Neural cell (in vitro differentiated cells): ENCODE measurements around the gene CAPN13. TPM values are rescaled to one million over a fixed set of nuclear protein-coding genes. Genes with fewer than 3 reads are reported as not detected.
"Not testable (repeated sequence)": the region's sequence is repeated elsewhere in the genome, so short reads cannot be mapped to it uniquely, and the experiment has no call there.

ENCODE experiments used
- H2AFZ ChIP-seq: fragments of 200-600, 300-800 bp; sonication (generic), shearing (Covaris generic); 2 replicates; pipeline ENCODE4 v1.6.0; 2014; ENCODE audit warnings: low read depth, mild to moderate bottlenecking, antibody characterized with exemption, low read length, moderate library complexity
- H3F3A ChIP-seq: fragments of 200-600 bp; shearing (Covaris generic); 2 replicates; pipeline ENCODE4 v1.6.1; 2016; ENCODE audit warnings: mild to moderate bottlenecking, moderate library complexity, mixed read lengths, antibody characterized with exemption, low read length; ENCODE audit not compliant: insufficient read depth, poor library complexity, severe bottlenecking
- H3K27ac ChIP-seq: fragments of 200-600, 300-800 bp; sonication (generic), shearing (Covaris generic); 2 replicates; pipeline ENCODE4 v1.5.1; 2014; ENCODE audit warnings: mild to moderate bottlenecking, low read length, moderate library complexity
- H3K27me3 ChIP-seq: fragments of 300-800, 200-600 bp; sonication (generic), shearing (Covaris generic); 2 replicates; pipeline ENCODE4 v1.6.0; 2014; ENCODE audit warnings: mild to moderate bottlenecking, low read depth, low read length, moderate library complexity; ENCODE audit not compliant: insufficient read depth
- H3K36me3 ChIP-seq: fragments of 300-800, 200-600 bp; sonication (generic), shearing (Covaris generic); 2 replicates; pipeline ENCODE4 v1.5.1; 2014; ENCODE audit warnings: mild to moderate bottlenecking, antibody characterized with exemption, low read length, moderate library complexity; ENCODE audit not compliant: insufficient read depth
- H3K4me2 ChIP-seq: fragments of 300-800, 200-600 bp; sonication (generic), shearing (Covaris generic); 2 replicates; pipeline ENCODE4 v1.6.0; 2014; ENCODE audit warnings: mild to moderate bottlenecking, low read length
- H3K4me3 ChIP-seq: fragments of 300-800, 200-600 bp; sonication (generic), shearing (Covaris generic); 2 replicates; pipeline ENCODE4 v1.5.1; 2014; ENCODE audit warnings: mild to moderate bottlenecking, low read length, moderate library complexity
- H3K79me2 ChIP-seq: fragments of 200-600 bp; shearing (Covaris generic); replicated peaks from 2 replicates; pipeline ENCODE4 v1.6.0; 2014; ENCODE audit warnings: mild to moderate bottlenecking, low read length, moderate library complexity; ENCODE audit not compliant: insufficient read depth
- H3K9ac ChIP-seq: fragments of 300-800, 200-600 bp; sonication (generic), shearing (Covaris generic); 2 replicates; pipeline ENCODE4 v1.6.1; 2016; ENCODE audit warnings: mild to moderate bottlenecking, low read length, mixed read lengths
- H3K9me2 ChIP-seq: fragments of 200-600 bp; shearing (Covaris generic); 2 replicates; pipeline ENCODE4 v1.6.1; 2016; ENCODE audit warnings: mild to moderate bottlenecking, low read length, mixed read lengths; ENCODE audit not compliant: insufficient read depth
- H3K9me3 ChIP-seq: fragments of 200-600, 300-800 bp; sonication (generic), shearing (Covaris generic); 2 replicates; pipeline ENCODE4 v1.6.1; 2016; ENCODE audit warnings: mild to moderate bottlenecking, mixed run types, low read length, moderate library complexity, mixed read lengths
- H4K20me1 ChIP-seq: fragments of 200-600 bp; shearing (Covaris generic); 2 replicates; pipeline ENCODE4 v1.6.1; 2016; ENCODE audit warnings: mild to moderate bottlenecking, mixed run types; ENCODE audit not compliant: insufficient read depth
- EP300 ChIP-seq: fragments of 450-650 bp; conservative IDR thresholded peaks from 2 replicates; pipeline ENCODE4 v1.6.1; 2014; ENCODE audit warnings: antibody characterized with exemption, mild to moderate bottlenecking, moderate library complexity; ENCODE audit not compliant: poor library complexity, severe bottlenecking
- EZH2 ChIP-seq: fragments of 200-600, 300-800 bp; shearing (Covaris generic), sonication (generic); IDR thresholded peaks from 2 replicates; pipeline ENCODE4 v1.6.1; 2014; ENCODE audit warnings: antibody characterized with exemption, low read length, borderline replicate concordance, mild to moderate bottlenecking; ENCODE audit not compliant: insufficient read depth, poor library complexity, severe bottlenecking
- MXI1 ChIP-seq: fragments of 450-650 bp; conservative IDR thresholded peaks from 2 replicates; pipeline ENCODE4 v1.6.1; 2014; ENCODE audit warnings: antibody characterized with exemption, mild to moderate bottlenecking; ENCODE audit not compliant: poor library complexity, severe bottlenecking
- POLR2AphosphoS5 ChIP-seq: IDR thresholded peaks from 2 replicates; pipeline ENCODE4 v1.6.1; 2012
- RAD21 ChIP-seq: fragments of 450-650 bp; conservative IDR thresholded peaks from 2 replicates; pipeline ENCODE4 v1.6.1; 2014; ENCODE audit warnings: antibody characterized with exemption, mild to moderate bottlenecking, moderate library complexity
- SMC3 ChIP-seq: fragments of 450-650 bp; conservative IDR thresholded peaks from 2 replicates; pipeline ENCODE4 v1.6.1; 2014; ENCODE audit warnings: antibody characterized with exemption, mild to moderate bottlenecking, moderate library complexity; ENCODE audit not compliant: poor library complexity
- TAF1 ChIP-seq: IDR thresholded peaks from 2 replicates; pipeline ENCODE4 v1.6.1; 2012; ENCODE audit warnings: low read depth
- polyA plus RNA-seq: library from polyadenylated mRNA; depleted of rRNA; stranded (reverse); fragments of >200 nt; gene quantifications from 2 replicates; pipeline ENCODE4 v1.2.3, GENCODE V29; 2014
- TF ChIP-seq, protein P1 (sequence below): fragments of 450-650 bp; IDR thresholded peaks from 2 replicates; pipeline ENCODE4 v1.5.1; 2014; ENCODE audit warnings: antibody characterized with exemption, mild to moderate bottlenecking, moderate library complexity; ENCODE audit not compliant: poor library complexity, severe bottlenecking
- TF ChIP-seq, protein P2 (sequence below): IDR thresholded peaks from 2 replicates; pipeline ENCODE4 v1.6.1; 2012; ENCODE audit warnings: borderline replicate concordance

The CAPN13 gene
- polyA plus RNA-seq, 1 donor from 2014 or later = not detected

DNA sequence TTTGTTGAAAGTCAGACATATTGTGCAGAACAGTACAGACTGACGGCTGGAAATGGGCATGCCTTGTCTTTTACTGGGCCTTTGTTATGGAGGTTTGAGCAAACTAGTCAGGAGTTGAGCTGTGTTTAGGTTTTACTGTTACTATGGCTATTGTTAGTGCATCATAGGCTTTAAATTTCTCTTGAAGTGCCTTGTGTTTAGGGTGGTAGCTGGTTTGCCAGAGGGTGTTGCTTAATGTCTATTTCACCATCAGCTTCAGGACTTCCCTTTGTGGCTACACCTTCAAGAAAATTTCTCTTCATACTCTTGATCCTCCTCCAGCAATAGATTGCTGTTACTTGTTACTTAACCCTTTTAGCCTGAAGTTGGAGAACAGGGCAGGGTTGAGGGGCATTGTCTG lies 104.6 kb downstream of the CAPN13 start:
- no peaks in the 10 kb centered on the region for H3K27me3 ChIP-seq
- no peak overlapping the region for H3K4me2 ChIP-seq
- no peaks in the 10 kb centered on the region for H3K9me3 ChIP-seq
- TF ChIP-seq, protein P1, sequence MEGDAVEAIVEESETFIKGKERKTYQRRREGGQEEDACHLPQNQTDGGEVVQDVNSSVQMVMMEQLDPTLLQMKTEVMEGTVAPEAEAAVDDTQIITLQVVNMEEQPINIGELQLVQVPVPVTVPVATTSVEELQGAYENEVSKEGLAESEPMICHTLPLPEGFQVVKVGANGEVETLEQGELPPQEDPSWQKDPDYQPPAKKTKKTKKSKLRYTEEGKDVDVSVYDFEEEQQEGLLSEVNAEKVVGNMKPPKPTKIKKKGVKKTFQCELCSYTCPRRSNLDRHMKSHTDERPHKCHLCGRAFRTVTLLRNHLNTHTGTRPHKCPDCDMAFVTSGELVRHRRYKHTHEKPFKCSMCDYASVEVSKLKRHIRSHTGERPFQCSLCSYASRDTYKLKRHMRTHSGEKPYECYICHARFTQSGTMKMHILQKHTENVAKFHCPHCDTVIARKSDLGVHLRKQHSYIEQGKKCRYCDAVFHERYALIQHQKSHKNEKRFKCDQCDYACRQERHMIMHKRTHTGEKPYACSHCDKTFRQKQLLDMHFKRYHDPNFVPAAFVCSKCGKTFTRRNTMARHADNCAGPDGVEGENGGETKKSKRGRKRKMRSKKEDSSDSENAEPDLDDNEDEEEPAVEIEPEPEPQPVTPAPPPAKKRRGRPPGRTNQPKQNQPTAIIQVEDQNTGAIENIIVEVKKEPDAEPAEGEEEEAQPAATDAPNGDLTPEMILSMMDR = no peak
- TF ChIP-seq, protein P2, sequence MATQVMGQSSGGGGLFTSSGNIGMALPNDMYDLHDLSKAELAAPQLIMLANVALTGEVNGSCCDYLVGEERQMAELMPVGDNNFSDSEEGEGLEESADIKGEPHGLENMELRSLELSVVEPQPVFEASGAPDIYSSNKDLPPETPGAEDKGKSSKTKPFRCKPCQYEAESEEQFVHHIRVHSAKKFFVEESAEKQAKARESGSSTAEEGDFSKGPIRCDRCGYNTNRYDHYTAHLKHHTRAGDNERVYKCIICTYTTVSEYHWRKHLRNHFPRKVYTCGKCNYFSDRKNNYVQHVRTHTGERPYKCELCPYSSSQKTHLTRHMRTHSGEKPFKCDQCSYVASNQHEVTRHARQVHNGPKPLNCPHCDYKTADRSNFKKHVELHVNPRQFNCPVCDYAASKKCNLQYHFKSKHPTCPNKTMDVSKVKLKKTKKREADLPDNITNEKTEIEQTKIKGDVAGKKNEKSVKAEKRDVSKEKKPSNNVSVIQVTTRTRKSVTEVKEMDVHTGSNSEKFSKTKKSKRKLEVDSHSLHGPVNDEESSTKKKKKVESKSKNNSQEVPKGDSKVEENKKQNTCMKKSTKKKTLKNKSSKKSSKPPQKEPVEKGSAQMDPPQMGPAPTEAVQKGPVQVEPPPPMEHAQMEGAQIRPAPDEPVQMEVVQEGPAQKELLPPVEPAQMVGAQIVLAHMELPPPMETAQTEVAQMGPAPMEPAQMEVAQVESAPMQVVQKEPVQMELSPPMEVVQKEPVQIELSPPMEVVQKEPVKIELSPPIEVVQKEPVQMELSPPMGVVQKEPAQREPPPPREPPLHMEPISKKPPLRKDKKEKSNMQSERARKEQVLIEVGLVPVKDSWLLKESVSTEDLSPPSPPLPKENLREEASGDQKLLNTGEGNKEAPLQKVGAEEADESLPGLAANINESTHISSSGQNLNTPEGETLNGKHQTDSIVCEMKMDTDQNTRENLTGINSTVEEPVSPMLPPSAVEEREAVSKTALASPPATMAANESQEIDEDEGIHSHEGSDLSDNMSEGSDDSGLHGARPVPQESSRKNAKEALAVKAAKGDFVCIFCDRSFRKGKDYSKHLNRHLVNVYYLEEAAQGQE = no peak
- TF ChIP-seq POLR2AphosphoS5 (no peak), TAF1 (no peak), MXI1 (no peak), EP300 (no peak), EZH2 (no peak), SMC3 (no peak), RAD21 (no peak)
- no peaks in the 10 kb centered on the region for H3F3A ChIP-seq
- no peak overlapping the region for H2AFZ ChIP-seq
- H3K36me3 ChIP-seq = no peaks in the 10 kb centered on the region
- H4K20me1 ChIP-seq = no peaks in the 10 kb centered on the region
- H3K4me3 ChIP-seq = no peak overlapping the region
- no peak overlapping the region for H3K9ac ChIP-seq
- no peaks in the 10 kb centered on the region for H3K9me2 ChIP-seq
- H3K27ac ChIP-seq = no peak overlapping the region
- H3K79me2 ChIP-seq = no peaks in the 10 kb centered on the region

DNA sequence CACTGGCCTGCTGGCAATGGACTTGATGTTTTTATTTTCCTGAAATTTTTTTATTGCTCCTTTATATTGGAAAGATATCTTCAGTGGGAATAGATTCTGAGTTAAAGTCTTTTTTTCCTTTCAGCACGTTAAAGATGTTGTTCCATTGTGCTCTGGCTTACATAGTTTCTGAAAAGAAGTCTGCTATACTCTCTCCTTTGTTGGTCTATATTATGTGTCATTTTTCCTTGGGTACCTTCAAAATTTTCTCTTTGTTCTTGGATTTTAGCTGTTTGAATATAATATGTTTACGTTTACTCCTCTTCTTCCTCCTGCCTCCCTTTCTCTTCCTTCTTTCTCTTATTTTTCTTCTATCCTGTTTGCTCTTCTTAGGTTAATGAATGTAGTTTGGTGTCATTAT lies 105.5 kb downstream of the CAPN13 start:
- no peaks in the 10 kb centered on the region for H3K9me2 ChIP-seq
- no peak overlapping the region for H3K27ac ChIP-seq
- H2AFZ ChIP-seq = no peak overlapping the region
- H3F3A ChIP-seq = no peaks in the 10 kb centered on the region
- no peak overlapping the region for H3K4me3 ChIP-seq
- no peaks in the 10 kb centered on the region for H3K36me3 ChIP-seq
- H3K9me3 ChIP-seq = no peaks in the 10 kb centered on the region
- H3K27me3 ChIP-seq = no peaks in the 10 kb centered on the region
- H3K9ac ChIP-seq = no peak overlapping the region
- no peaks in the 10 kb centered on the region for H4K20me1 ChIP-seq
- H3K79me2 ChIP-seq = no peaks in the 10 kb centered on the region
- no peak overlapping the region for H3K4me2 ChIP-seq
- TF ChIP-seq EP300 = no peak
- TF ChIP-seq, protein P1 = no peak
- TF ChIP-seq POLR2AphosphoS5 = no peak
- no peak for TF ChIP-seq MXI1
- TF ChIP-seq, protein P2 = no peak

DNA sequence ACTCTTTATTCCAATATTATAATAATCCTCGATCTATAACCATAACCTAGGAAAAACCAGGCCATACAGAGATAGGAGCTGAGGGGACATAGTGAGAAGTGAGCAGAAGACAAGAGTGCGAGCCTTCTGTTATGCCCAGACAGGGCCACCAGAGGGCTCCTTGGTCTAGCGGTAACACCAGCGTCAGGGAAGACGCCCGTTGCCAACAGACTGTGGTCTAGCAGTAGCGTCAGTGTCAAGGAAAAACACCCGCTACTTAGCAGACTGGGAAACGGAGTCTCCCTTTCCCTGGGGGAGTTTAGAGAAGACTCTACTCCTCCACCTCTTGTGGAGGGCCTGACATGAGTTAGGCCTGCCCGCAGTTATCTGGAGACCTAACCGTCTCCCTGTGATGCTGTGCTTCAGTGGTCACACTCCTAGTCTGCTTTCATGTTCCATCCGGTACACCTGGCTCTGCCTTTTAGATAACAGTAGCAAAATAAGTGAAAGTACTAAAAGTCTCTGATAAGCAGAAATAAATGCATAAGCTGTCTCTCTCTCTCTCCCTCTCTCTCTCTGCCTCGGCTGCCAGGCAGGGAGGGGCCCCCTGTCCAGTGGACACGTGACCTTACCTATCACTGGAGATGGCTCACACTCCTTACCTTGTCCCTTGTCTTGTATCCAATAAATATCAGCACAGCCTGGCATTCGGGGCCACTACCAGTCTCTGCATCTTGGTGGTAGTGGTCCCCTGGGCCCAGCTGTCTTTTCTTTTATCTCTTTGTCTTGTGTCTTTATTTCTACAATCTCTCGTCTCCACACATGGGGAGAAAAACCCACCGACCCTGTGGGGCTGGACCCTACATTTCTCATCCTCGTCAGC lies 109.8 kb downstream of the CAPN13 start:
- not testable (repeated sequence) for H3K79me2 ChIP-seq, H3F3A ChIP-seq, H3K27me3 ChIP-seq, H3K36me3 ChIP-seq, H3K9me2 ChIP-seq, H3K9ac ChIP-seq, H3K27ac ChIP-seq, H3K4me2 ChIP-seq, H3K4me3 ChIP-seq, H2AFZ ChIP-seq, H4K20me1 ChIP-seq, H3K9me3 ChIP-seq
